Osteoblast (primary cell): Measurements from ENCODE around the gene MPRIP. TPM values are rescaled to one million over a fixed set of nuclear protein-coding genes. Genes with fewer than 3 reads are reported as not detected.

Experiments
- DNase-seq: peaks from one replicate; pipeline ENCODE4 v3.0.0; 2011; ENCODE audit warnings: low spot score, mixed read lengths; ENCODE audit not compliant: insufficient read length; ENCODE audit errors: missing footprints
- H2AFZ ChIP-seq: 2 replicates; pipeline ENCODE4 v1.6.0; 2011; ENCODE audit warnings: mild to moderate bottlenecking, low read length
- H3K27ac ChIP-seq: 2 replicates; pipeline ENCODE4 v1.5.1; 2011; ENCODE audit warnings: mild to moderate bottlenecking, low read depth, low read length, moderate library complexity
- H3K27me3 ChIP-seq: 2 replicates; pipeline ENCODE4 v1.6.0; 2012; ENCODE audit warnings: mild to moderate bottlenecking, control low read depth, inconsistent platforms, low read length, moderate library complexity; ENCODE audit not compliant: insufficient read depth
- H3K36me3 ChIP-seq: 2 replicates; pipeline ENCODE4 v1.5.1; 2011; ENCODE audit warnings: mild to moderate bottlenecking, low read length, control low read depth, moderate library complexity; ENCODE audit not compliant: insufficient read depth
- H3K4me1 ChIP-seq: 2 replicates; pipeline ENCODE4 v1.5.1; 2011; ENCODE audit warnings: mild to moderate bottlenecking, low read length, control low read depth, moderate library complexity; ENCODE audit not compliant: insufficient read depth
- H3K4me2 ChIP-seq: 2 replicates; pipeline ENCODE4 v1.6.0; 2011; ENCODE audit warnings: mild to moderate bottlenecking, low read length; ENCODE audit not compliant: insufficient read depth
- H3K4me3 ChIP-seq: fragments of 200-600 bp; sonication (generic); 3 replicates; pipeline ENCODE4 v1.5.1; 2012; ENCODE audit warnings: mild to moderate bottlenecking, low read length, inconsistent platforms; ENCODE audit not compliant: insufficient read depth
- H3K79me2 ChIP-seq: 2 replicates; pipeline ENCODE4 v1.6.0; 2012; ENCODE audit warnings: mild to moderate bottlenecking, low read length, control low read depth, inconsistent platforms; ENCODE audit not compliant: insufficient read depth
- H3K9me3 ChIP-seq: 2 replicates; pipeline ENCODE4 v1.5.1; 2011; ENCODE audit warnings: low read depth, low read length, control low read depth
- H4K20me1 ChIP-seq: 2 replicates; pipeline ENCODE4 v1.6.0; 2012; ENCODE audit warnings: mild to moderate bottlenecking, low read length, control low read depth; ENCODE audit not compliant: insufficient read depth
- total RNA-seq: library from RNA; depleted of rRNA; stranded (reverse); fragments of >200 nt; gene quantifications from 2 replicates; pipeline ENCODE4 v1.2.3, GENCODE V29; 2012
- TF ChIP-seq, protein P1 (sequence below): IDR thresholded peaks from 2 replicates; pipeline ENCODE4 v1.5.1; 2011; ENCODE audit warnings: mild to moderate bottlenecking, low read depth, low read length, moderate library complexity; ENCODE audit errors: extremely low read depth

Gene MPRIP
- total RNA-seq, 1 donor = 149 TPM

- Histone ChIP-seq H3K36me3 (peaks cover 25% of the 10 kb centered on the region), H3K9me3 (no peaks in the 10 kb centered on the region), H2AFZ (no peak overlapping the region), H3K79me2 (peaks cover 96% of the 10 kb centered on the region), H3K4me3 (no peak overlapping the region), H3K27ac (no peak overlapping the region), H3K27me3 (no peaks in the 10 kb centered on the region), H3K4me1 (peaks cover 16% of the 10 kb centered on the region), H3K4me2 (no peak overlapping the region), H4K20me1 (peaks cover 90% of the 10 kb centered on the region)
- TF ChIP-seq, protein P1, sequence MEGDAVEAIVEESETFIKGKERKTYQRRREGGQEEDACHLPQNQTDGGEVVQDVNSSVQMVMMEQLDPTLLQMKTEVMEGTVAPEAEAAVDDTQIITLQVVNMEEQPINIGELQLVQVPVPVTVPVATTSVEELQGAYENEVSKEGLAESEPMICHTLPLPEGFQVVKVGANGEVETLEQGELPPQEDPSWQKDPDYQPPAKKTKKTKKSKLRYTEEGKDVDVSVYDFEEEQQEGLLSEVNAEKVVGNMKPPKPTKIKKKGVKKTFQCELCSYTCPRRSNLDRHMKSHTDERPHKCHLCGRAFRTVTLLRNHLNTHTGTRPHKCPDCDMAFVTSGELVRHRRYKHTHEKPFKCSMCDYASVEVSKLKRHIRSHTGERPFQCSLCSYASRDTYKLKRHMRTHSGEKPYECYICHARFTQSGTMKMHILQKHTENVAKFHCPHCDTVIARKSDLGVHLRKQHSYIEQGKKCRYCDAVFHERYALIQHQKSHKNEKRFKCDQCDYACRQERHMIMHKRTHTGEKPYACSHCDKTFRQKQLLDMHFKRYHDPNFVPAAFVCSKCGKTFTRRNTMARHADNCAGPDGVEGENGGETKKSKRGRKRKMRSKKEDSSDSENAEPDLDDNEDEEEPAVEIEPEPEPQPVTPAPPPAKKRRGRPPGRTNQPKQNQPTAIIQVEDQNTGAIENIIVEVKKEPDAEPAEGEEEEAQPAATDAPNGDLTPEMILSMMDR = no peak
- DNase-seq = no peak
Measured at GRCh38 chr17:17124341-17124740, 82.1 kb downstream of the MPRIP start.

GRCh38 chr17:17125136-17126084, 83.2 kb downstream of the MPRIP start:
- Histone ChIP-seq H4K20me1 (peaks cover 88% of the 10 kb centered on the region), H3K4me1 (peaks cover 8% of the 10 kb centered on the region), H3K27ac (no peak overlapping the region), H3K4me2 (no peak overlapping the region), H3K9me3 (no peaks in the 10 kb centered on the region), H2AFZ (no peak overlapping the region), H3K27me3 (no peaks in the 10 kb centered on the region), H3K36me3 (peaks cover 34% of the 10 kb centered on the region), H3K4me3 (no peak overlapping the region), H3K79me2 (peaks cover 95% of the 10 kb centered on the region)
- TF ChIP-seq, protein P1 = no peak
- peak; percentile 72 for DNase-seq

GRCh38 chr17:17126131-17127110, 84.2 kb downstream of the MPRIP start:
- Histone ChIP-seq H3K4me3 (no peak overlapping the region), H3K27ac (peak overlapping the region; percentile 1), H2AFZ (no peak overlapping the region), H3K36me3 (peaks cover 44% of the 10 kb centered on the region), H3K79me2 (peaks cover 95% of the 10 kb centered on the region), H3K4me1 (peaks cover 8% of the 10 kb centered on the region), H3K4me2 (no peak overlapping the region), H4K20me1 (peaks cover 88% of the 10 kb centered on the region), H3K9me3 (no peaks in the 10 kb centered on the region), H3K27me3 (no peaks in the 10 kb centered on the region)
- DNase-seq = peak; percentile 73
- TF ChIP-seq, protein P1 = no peak
